ENCODE measurements around the gene XYLT1. TPM values are rescaled to one million over a fixed set of nuclear protein-coding genes. Genes with fewer than 3 reads are reported as not detected.

The XYLT1 gene
- total and polyA plus RNA-seq, 2 of the 13 experiments (the other 11 are each of a cell fraction or from before 2014, with no cell fraction given): not detected

DNA sequence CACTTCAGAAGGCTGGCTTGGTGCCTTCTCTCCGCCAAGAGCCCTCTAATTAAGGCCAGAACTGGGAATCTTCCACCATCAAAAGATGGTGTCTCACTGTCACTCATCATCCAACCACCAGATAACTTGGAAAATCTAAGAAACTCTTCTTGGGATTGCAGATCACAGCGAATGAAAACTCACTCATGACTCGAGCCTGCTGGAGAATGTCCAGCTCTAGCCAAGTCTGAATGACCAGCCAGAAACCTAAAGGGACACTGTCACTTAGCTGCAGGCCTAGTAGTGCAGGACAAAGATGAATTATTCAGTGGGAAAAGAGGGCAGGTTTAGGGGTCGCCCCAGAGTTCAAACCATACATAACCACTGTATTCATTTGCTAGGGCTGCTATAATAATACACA lies 107.8 kb downstream of the XYLT1 start:
- TF ChIP-seq ZNF329 (CRISPR knock-in tag; IDR thresholded peaks at IDR 0.05; ENCODE audit: low read depth) (no peak), GZF1 (CRISPR knock-in tag; IDR thresholded peaks at IDR 0.05) (no peak), ZNF225 (CRISPR knock-in tag; IDR thresholded peaks at IDR 0.05) (no peak)
- Histone ChIP-seq H3K9me3 (ENCODE audit: low read length) (no peaks in the 10 kb centered on the region), H3K4me3 (replicated peaks in 1 of 3; ENCODE audit: insufficient read depth in 1 of 3, low read depth in 2 of 3, low read length in 3 of 3) (no peak overlapping the region), H3K27ac (ENCODE audit: extremely low read length, insufficient read depth, low read length) (no peak overlapping the region), H3K4me1 (ENCODE audit: insufficient read depth, low read length) (no peaks in the 10 kb centered on the region), H3K36me3 (replicated peaks in 1 of 2; ENCODE audit: control insufficient read depth in 1 of 2, insufficient read depth in 2 of 2, low read length in 2 of 2) (no peaks in the 10 kb centered on the region), H3K79me2 (ENCODE audit: insufficient read depth, low read length) (no peaks in the 10 kb centered on the region), H2AFZ (ENCODE audit: low read length) (no peak overlapping the region), H3K9ac (ENCODE audit: insufficient read depth, low read depth, low read length) (no peak overlapping the region), H3K27me3 (ENCODE audit: control insufficient read depth in 1 of 2, insufficient read depth in 2 of 2, low read length in 2 of 2) (peaks cover 2 to 26% of the 10 kb centered on the region in 2 experiments; a peak in 2 of 5 replicates), H3K4me2 (ENCODE audit: low read depth, low read length) (no peak overlapping the region), H4K20me1 (ENCODE audit: insufficient read depth, low read length) (no peaks in the 10 kb centered on the region)
- ChIA-PET POLR2A (no interaction called here), CTCF (ENCODE audit: low intra/inter-chr PET ratio, low total read pairs) (no interaction called here)
- no peak for ATAC-seq
- no TSS peak for BruUV-seq (replicated peaks)
- no peak for FAIRE-seq
- in situ Hi-C loops (cut with HindIII; ENCODE audit: extremely low pct_ligation_motif_present, low pct_unique_long_range_greater_than_20kb): no loop called here
- no peak for DNase-seq (ENCODE audit: low spot score)
- intact Hi-C loops (cut with micrococcal nuclease; ENCODE audit: unreplicated experiment): no loop called here
- WGBS (ENCODE audit: low lambda C conversion rate): 2% methylated on average over 4 of the region's 4 CpGs

DNA sequence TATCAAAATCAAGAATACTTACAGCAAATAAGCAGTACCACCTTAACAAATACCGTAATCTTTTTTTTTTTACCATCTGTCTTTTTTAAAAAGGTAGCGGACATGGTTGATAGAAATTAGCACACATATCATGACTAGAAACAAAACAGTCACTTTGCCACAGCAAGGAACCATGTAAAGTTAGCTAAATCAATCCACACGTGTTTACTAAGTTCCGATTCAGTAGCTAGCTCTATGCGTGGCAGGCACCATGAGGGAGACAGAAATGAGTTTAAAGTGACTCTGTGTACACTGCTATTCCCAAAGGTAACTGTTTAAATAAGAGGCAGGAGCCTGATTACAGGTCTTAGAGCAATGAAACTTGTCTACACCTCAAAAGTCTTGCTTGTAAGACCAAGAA lies 108.6 kb downstream of the XYLT1 start:
- intact Hi-C loops (cut with micrococcal nuclease; ENCODE audit: unreplicated experiment) (no loop called here), in situ Hi-C loops (cut with HindIII; ENCODE audit: extremely low pct_ligation_motif_present, low pct_unique_long_range_greater_than_20kb) (no loop called here)
- Histone ChIP-seq H3K79me2 (ENCODE audit: insufficient read depth, low read length) (no peaks in the 10 kb centered on the region), H3K9me3 (ENCODE audit: low read length) (no peaks in the 10 kb centered on the region), H4K20me1 (ENCODE audit: insufficient read depth, low read length) (no peaks in the 10 kb centered on the region), H3K4me3 (replicated peaks in 1 of 3; ENCODE audit: insufficient read depth in 1 of 3, low read depth in 2 of 3, low read length in 3 of 3) (no peak overlapping the region), H3K27ac (ENCODE audit: extremely low read length, insufficient read depth, low read length) (no peak overlapping the region), H3K9ac (ENCODE audit: insufficient read depth, low read depth, low read length) (no peak overlapping the region), H3K27me3 (ENCODE audit: control insufficient read depth in 1 of 2, insufficient read depth in 2 of 2, low read length in 2 of 2) (peaks cover 2 to 21% of the 10 kb centered on the region in 2 experiments; a peak in 2 of 5 replicates), H2AFZ (ENCODE audit: low read length) (no peak overlapping the region), H3K4me2 (ENCODE audit: low read depth, low read length) (no peak overlapping the region), H3K36me3 (replicated peaks in 1 of 2; ENCODE audit: control insufficient read depth in 1 of 2, insufficient read depth in 2 of 2, low read length in 2 of 2) (no peaks in the 10 kb centered on the region), H3K4me1 (ENCODE audit: insufficient read depth, low read length) (no peaks in the 10 kb centered on the region)
- POLR2A ChIA-PET: no interaction called here
- TF ChIP-seq, protein P1, sequence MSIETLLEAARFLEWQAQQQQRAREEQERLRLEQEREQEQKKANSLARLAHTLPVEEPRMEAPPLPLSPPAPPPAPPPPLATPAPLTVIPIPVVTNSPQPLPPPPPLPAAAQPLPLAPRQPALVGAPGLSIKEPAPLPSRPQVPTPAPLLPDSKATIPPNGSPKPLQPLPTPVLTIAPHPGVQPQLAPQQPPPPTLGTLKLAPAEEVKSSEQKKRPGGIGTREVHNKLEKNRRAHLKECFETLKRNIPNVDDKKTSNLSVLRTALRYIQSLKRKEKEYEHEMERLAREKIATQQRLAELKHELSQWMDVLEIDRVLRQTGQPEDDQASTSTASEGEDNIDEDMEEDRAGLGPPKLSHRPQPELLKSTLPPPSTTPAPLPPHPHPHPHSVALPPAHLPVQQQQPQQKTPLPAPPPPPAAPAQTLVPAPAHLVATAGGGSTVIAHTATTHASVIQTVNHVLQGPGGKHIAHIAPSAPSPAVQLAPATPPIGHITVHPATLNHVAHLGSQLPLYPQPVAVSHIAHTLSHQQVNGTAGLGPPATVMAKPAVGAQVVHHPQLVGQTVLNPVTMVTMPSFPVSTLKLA (IDR thresholded peaks at IDR 0.05): peak; percentile 31; the same call in 1 of the 2 replicates
- no peak for TF ChIP-seq ZNF589 (CRISPR knock-in tag; conservative IDR thresholded peaks at IDR 0.05)
- CTCF ChIA-PET (ENCODE audit: low intra/inter-chr PET ratio, low total read pairs): no interaction called here
- no peak for FAIRE-seq
- BruUV-seq (replicated peaks): no TSS peak
- no peak for ATAC-seq
- WGBS (ENCODE audit: low lambda C conversion rate): 41% methylated on average over 5 of the region's 5 CpGs
- no peak for DNase-seq (ENCODE audit: low spot score)

Data from HepG2 (cell line).